Measurements from ENCODE around the gene PARG.
"Not testable (repeated sequence)": the region's sequence is repeated elsewhere in the genome, so short reads cannot be mapped to it uniquely, and the experiment has no call there.

DNA sequence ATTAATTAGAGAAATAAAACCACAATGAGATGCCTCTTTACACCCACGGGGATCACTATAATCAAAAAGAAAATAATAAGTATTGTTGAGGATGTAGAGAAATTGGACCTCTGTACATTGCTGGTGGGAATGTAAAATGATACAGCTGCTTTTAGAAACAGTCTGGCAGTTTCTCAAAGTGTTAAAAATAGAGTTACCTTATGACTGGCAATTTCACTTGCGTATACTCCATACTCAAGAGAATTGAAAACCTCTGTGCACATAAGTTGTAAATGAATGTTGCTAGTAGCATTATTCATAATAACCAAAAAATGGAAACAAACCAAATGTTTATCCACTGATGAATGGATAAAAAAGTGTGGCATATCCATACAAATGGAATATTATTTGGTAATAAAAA, 6.3 kb upstream of the PARG start:
- TF ChIP-seq, protein P1, sequence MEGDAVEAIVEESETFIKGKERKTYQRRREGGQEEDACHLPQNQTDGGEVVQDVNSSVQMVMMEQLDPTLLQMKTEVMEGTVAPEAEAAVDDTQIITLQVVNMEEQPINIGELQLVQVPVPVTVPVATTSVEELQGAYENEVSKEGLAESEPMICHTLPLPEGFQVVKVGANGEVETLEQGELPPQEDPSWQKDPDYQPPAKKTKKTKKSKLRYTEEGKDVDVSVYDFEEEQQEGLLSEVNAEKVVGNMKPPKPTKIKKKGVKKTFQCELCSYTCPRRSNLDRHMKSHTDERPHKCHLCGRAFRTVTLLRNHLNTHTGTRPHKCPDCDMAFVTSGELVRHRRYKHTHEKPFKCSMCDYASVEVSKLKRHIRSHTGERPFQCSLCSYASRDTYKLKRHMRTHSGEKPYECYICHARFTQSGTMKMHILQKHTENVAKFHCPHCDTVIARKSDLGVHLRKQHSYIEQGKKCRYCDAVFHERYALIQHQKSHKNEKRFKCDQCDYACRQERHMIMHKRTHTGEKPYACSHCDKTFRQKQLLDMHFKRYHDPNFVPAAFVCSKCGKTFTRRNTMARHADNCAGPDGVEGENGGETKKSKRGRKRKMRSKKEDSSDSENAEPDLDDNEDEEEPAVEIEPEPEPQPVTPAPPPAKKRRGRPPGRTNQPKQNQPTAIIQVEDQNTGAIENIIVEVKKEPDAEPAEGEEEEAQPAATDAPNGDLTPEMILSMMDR (IDR thresholded peaks at IDR 0.05; ENCODE audit: low read length) = not testable (repeated sequence)
- not testable (repeated sequence) for TF ChIP-seq EZH2 (optimal IDR thresholded peaks at IDR 0.05; ENCODE audit: low read depth, low read length)

Measured in MM.1S (cell line).